ENCODE data around the gene RNF4. TPM values are rescaled to one million over a fixed set of nuclear protein-coding genes. Genes with fewer than 3 reads are reported as not detected.

RNF4 gene
- total RNA-seq, 1 donor from 2014 or later, result 93.5 TPM

GRCh38 chr4:2443956-2444740 lies 24.8 kb upstream of the RNF4 start:
- ChIA-PET POLR2A (no interaction called here), CTCF (interaction anchor here (1.5 to 5.3 kb wide), 2 partner anchors 91 to 224 kb away, joined by 3 to 39 read pairs; no protein-coding TSS in a partner anchor)
- Mint-ChIP-seq H3K9me3 (no peaks in the 10 kb centered on the region), H3K36me3 (ENCODE audit: low read depth) (no peaks in the 10 kb centered on the region), H3K27ac (no peak overlapping the region), H3K27me3 (no peaks in the 10 kb centered on the region), H3K4me3 (no peak overlapping the region), H3K4me1 (peaks cover 4% of the 10 kb centered on the region)
- intact Hi-C loops (cut with micrococcal nuclease), result no loop called here
- TF ChIP-seq CTCF (IDR thresholded peaks at IDR 0.05), result no peak
- DNase-seq (no peak), ATAC-seq (ENCODE audit: low read depth) (no peak)

- TF ChIP-seq CTCF (IDR thresholded peaks at IDR 0.05), result no peak
- H3K4me3 Mint-ChIP-seq, result no peak overlapping the region
- H3K9me3 Mint-ChIP-seq, result no peaks in the 10 kb centered on the region
- CTCF ChIA-PET, result interaction anchor here (1.5 to 5.3 kb wide), 2 partner anchors 90 to 225 kb away, joined by 3 to 39 read pairs; no protein-coding TSS in a partner anchor
- intact Hi-C loops (cut with micrococcal nuclease), result no loop called here
- peaks cover 4% of the 10 kb centered on the region for H3K4me1 Mint-ChIP-seq
- H3K27ac Mint-ChIP-seq, result no peak overlapping the region
- POLR2A ChIA-PET, result no interaction called here
- H3K36me3 Mint-ChIP-seq (ENCODE audit: low read depth), result no peaks in the 10 kb centered on the region
- peaks cover under 1% of the 10 kb centered on the region for H3K27me3 Mint-ChIP-seq
- ATAC-seq (ENCODE audit: low read depth) (no peak), DNase-seq (no peak)
Observed at GRCh38 chr4:2445130-2445529, 23.8 kb upstream of the RNF4 start.

- H3K27me3 Mint-ChIP-seq, result peaks cover 1% of the 10 kb centered on the region
- H3K27ac Mint-ChIP-seq, result no peak overlapping the region
- H3K4me1 Mint-ChIP-seq, result peaks cover 4% of the 10 kb centered on the region
- H3K9me3 Mint-ChIP-seq, result no peaks in the 10 kb centered on the region
- intact Hi-C loops (cut with micrococcal nuclease), result no loop called here
- H3K4me3 Mint-ChIP-seq, result no peak overlapping the region
- POLR2A ChIA-PET, result no interaction called here
- H3K36me3 Mint-ChIP-seq (ENCODE audit: low read depth), result no peaks in the 10 kb centered on the region
- CTCF ChIA-PET, result interaction anchor here (1.5 to 5.3 kb wide), 2 partner anchors 90 to 226 kb away, joined by 3 to 39 read pairs; no protein-coding TSS in a partner anchor
- no peak for TF ChIP-seq CTCF (IDR thresholded peaks at IDR 0.05)
- DNase-seq, result no peak
- no peak for ATAC-seq (ENCODE audit: low read depth)
Observed at GRCh38 chr4:2445571-2445970, 23.3 kb upstream of the RNF4 start.

- intact Hi-C loops (cut with micrococcal nuclease), result no loop called here
- ChIA-PET POLR2A (no interaction called here), CTCF (no interaction called here)
- H3K4me3 Mint-ChIP-seq, result no peak overlapping the region
- no peak for TF ChIP-seq CTCF (IDR thresholded peaks at IDR 0.05)
- H3K4me1 Mint-ChIP-seq, result no peaks in the 10 kb centered on the region
- H3K27ac Mint-ChIP-seq, result no peak overlapping the region
- DNase-seq (no peak), ATAC-seq (ENCODE audit: low read depth) (no peak)
- no peaks in the 10 kb centered on the region for H3K36me3 Mint-ChIP-seq (ENCODE audit: low read depth)
- peaks cover 1% of the 10 kb centered on the region for H3K27me3 Mint-ChIP-seq
- no peaks in the 10 kb centered on the region for H3K9me3 Mint-ChIP-seq
Observed at GRCh38 chr4:2446656-2447564, 22.0 kb upstream of the RNF4 start.

GRCh38 chr4:2448589-2448988 lies 20.3 kb upstream of the RNF4 start:
- H3K4me3 Mint-ChIP-seq, result no peak overlapping the region
- no peaks in the 10 kb centered on the region for H3K9me3 Mint-ChIP-seq
- DNase-seq (no peak), ATAC-seq (ENCODE audit: low read depth) (no peak)
- H3K4me1 Mint-ChIP-seq, result no peaks in the 10 kb centered on the region
- intact Hi-C loops (cut with micrococcal nuclease), result no loop called here
- POLR2A ChIA-PET, result no interaction called here
- no peaks in the 10 kb centered on the region for H3K36me3 Mint-ChIP-seq (ENCODE audit: low read depth)
- CTCF ChIA-PET, result no interaction called here
- no peak for TF ChIP-seq CTCF (IDR thresholded peaks at IDR 0.05)
- no peak overlapping the region for H3K27ac Mint-ChIP-seq
- H3K27me3 Mint-ChIP-seq, result peaks cover 1% of the 10 kb centered on the region
